Mucosa of stomach (tissue), 1 donor: ENCODE data around the gene GUCY2D.

Experiments used
- H3K27me3 ChIP-seq: one replicate; pipeline ENCODE4 v1.7.0; 2013; ENCODE audit warnings: mild to moderate bottlenecking, low read length; ENCODE audit not compliant: control insufficient read depth, insufficient read depth
- H3K36me3 ChIP-seq: one replicate; pipeline ENCODE4 v1.7.0; 2013; ENCODE audit warnings: low read length; ENCODE audit not compliant: control insufficient read depth, insufficient read depth
- H3K4me1 ChIP-seq: one replicate; pipeline ENCODE4 v1.7.0; 2013; ENCODE audit warnings: mild to moderate bottlenecking, low read length; ENCODE audit not compliant: control insufficient read depth, insufficient read depth
- H3K4me3 ChIP-seq: one replicate; pipeline ENCODE4 v1.7.0; 2013; ENCODE audit warnings: low read length
- H3K9ac ChIP-seq: one replicate; pipeline ENCODE4 v1.7.0; 2013; ENCODE audit warnings: mild to moderate bottlenecking, low read length, moderate library complexity
- H3K9me3 ChIP-seq: one replicate; pipeline ENCODE4 v1.7.0; 2013; ENCODE audit warnings: mild to moderate bottlenecking, low read length, moderate library complexity; ENCODE audit not compliant: control insufficient read depth
- donor health status: Pancreatic carcinoma.

The GUCY2D gene

DNA sequence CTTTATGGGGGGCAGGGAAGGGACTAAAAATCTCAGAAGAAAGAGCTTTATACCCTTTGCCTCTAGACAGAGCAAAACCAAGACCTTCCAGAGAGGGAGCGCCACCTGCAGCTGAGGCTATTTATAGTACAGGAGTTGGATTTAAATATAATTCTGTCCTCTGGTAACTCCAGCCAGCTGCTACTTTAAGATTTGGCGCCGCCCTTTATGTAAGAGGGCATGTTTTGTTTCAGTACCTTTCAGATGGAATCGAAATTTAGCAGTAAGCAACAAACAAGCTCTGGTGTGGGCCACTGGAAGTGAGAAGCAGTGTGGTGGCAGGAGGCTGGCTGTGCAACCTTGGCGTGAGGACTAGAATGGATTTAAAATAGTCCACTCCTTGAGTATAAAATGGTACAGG, 5.2 kb upstream of the GUCY2D start:
- no peaks in the 10 kb centered on the region for H3K9me3 ChIP-seq
- H3K36me3 ChIP-seq: no peaks in the 10 kb centered on the region
- no peak overlapping the region for H3K9ac ChIP-seq
- peaks cover 10% of the 10 kb centered on the region for H3K4me1 ChIP-seq
- H3K27me3 ChIP-seq: peaks cover 27% of the 10 kb centered on the region
- H3K4me3 ChIP-seq: no peak overlapping the region

DNA sequence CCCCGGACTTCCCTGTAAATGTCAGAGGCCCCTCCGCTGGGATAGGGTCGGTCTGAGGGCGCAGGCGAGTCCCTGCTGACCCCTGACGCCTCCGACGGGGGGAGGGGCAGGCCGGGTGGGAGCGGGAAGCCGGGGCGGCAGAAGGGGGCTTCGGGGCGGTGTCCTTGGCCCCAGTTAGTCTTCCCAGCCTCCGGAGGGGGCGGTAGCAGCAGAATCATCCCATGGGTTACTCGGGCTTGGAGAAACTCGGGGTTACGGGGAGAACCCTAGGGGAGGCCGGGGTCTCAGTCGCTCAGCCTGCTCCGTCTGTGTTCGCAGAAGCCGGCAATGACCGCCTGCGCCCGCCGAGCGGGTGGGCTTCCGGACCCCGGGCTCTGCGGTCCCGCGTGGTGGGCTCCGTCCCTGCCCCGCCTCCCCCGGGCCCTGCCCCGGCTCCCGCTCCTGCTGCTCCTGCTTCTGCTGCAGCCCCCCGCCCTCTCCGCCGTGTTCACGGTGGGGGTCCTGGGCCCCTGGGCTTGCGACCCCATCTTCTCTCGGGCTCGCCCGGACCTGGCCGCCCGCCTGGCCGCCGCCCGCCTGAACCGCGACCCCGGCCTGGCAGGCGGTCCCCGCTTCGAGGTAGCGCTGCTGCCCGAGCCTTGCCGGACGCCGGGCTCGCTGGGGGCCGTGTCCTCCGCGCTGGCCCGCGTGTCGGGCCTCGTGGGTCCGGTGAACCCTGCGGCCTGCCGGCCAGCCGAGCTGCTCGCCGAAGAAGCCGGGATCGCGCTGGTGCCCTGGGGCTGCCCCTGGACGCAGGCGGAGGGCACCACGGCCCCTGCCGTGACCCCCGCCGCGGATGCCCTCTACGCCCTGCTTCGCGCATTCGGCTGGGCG, 542 bp downstream of the GUCY2D start:
- peaks cover 71% of the 10 kb centered on the region for H3K27me3 ChIP-seq
- no peaks in the 10 kb centered on the region for H3K36me3 ChIP-seq
- peaks cover 14% of the 10 kb centered on the region for H3K4me1 ChIP-seq
- H3K4me3 ChIP-seq: no peak overlapping the region
- H3K9me3 ChIP-seq: no peaks in the 10 kb centered on the region
- no peak overlapping the region for H3K9ac ChIP-seq

DNA sequence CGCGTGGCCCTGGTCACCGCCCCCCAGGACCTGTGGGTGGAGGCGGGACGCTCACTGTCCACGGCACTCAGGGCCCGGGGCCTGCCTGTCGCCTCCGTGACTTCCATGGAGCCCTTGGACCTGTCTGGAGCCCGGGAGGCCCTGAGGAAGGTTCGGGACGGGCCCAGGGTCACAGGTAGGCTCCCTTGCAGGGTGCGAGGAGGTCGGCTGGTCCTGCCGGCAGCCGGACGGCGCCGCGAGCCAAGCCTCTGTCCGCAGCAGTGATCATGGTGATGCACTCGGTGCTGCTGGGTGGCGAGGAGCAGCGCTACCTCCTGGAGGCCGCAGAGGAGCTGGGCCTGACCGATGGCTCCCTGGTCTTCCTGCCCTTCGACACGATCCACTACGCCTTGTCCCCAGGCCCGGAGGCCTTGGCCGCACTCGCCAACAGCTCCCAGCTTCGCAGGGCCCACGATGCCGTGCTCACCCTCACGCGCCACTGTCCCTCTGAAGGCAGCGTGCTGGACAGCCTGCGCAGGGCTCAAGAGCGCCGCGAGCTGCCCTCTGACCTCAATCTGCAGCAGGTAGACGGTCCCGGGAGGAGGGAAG, 1.3 kb downstream of the GUCY2D start:
- H3K9ac ChIP-seq: no peak overlapping the region
- H3K4me1 ChIP-seq: peaks cover 14% of the 10 kb centered on the region
- H3K9me3 ChIP-seq: no peaks in the 10 kb centered on the region
- no peak overlapping the region for H3K4me3 ChIP-seq
- H3K27me3 ChIP-seq: peaks cover 67% of the 10 kb centered on the region
- no peaks in the 10 kb centered on the region for H3K36me3 ChIP-seq

GRCh38 chr17:8004899-8005298, 2.5 kb downstream of the GUCY2D start:
- Histone ChIP-seq H3K4me3 (no peak overlapping the region), H3K27me3 (peaks cover 65% of the 10 kb centered on the region), H3K4me1 (peaks cover 14% of the 10 kb centered on the region), H3K9me3 (no peaks in the 10 kb centered on the region), H3K36me3 (no peaks in the 10 kb centered on the region), H3K9ac (no peak overlapping the region)

- H3K9me3 ChIP-seq: no peaks in the 10 kb centered on the region
- no peak overlapping the region for H3K4me3 ChIP-seq
- no peak overlapping the region for H3K9ac ChIP-seq
- H3K4me1 ChIP-seq: peaks cover 14% of the 10 kb centered on the region
- H3K27me3 ChIP-seq: peaks cover 63% of the 10 kb centered on the region
- no peaks in the 10 kb centered on the region for H3K36me3 ChIP-seq
Measured at GRCh38 chr17:8005357-8005756, 2.9 kb downstream of the GUCY2D start.

GRCh38 chr17:8005967-8006730, 3.7 kb downstream of the GUCY2D start:
- H3K36me3 ChIP-seq: no peaks in the 10 kb centered on the region
- peaks cover 55% of the 10 kb centered on the region for H3K27me3 ChIP-seq
- H3K4me3 ChIP-seq: no peak overlapping the region
- peaks cover 14% of the 10 kb centered on the region for H3K4me1 ChIP-seq
- no peaks in the 10 kb centered on the region for H3K9me3 ChIP-seq
- H3K9ac ChIP-seq: no peak overlapping the region

- Histone ChIP-seq H3K4me1 (peaks cover 14% of the 10 kb centered on the region), H3K36me3 (no peaks in the 10 kb centered on the region), H3K27me3 (peaks cover 49% of the 10 kb centered on the region), H3K9ac (no peak overlapping the region), H3K9me3 (no peaks in the 10 kb centered on the region), H3K4me3 (no peak overlapping the region)
Measured at GRCh38 chr17:8006836-8007680, 4.6 kb downstream of the GUCY2D start.

DNA sequence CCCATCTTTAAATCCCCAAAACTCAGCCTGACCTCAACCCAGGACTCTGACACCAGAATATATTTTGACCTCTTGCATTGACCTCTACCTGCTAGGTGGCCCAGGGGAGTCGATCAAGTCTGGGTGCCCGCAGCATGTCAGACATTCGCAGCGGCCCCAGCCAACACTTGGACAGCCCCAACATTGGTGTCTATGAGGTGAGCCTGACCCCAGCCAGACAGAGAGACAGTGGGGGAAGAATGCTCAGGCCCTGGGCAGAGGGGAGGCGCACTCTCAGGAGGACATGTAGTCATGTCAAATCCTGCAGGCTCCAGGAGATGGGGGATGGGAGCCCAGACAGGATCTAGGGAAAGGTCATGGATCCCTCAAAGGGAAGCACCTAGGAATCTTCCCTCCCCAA, 5.4 kb downstream of the GUCY2D start:
- Histone ChIP-seq H3K4me1 (peaks cover 6% of the 10 kb centered on the region), H3K27me3 (peaks cover 41% of the 10 kb centered on the region), H3K4me3 (no peak overlapping the region), H3K9me3 (no peaks in the 10 kb centered on the region), H3K36me3 (no peaks in the 10 kb centered on the region), H3K9ac (no peak overlapping the region)

DNA sequence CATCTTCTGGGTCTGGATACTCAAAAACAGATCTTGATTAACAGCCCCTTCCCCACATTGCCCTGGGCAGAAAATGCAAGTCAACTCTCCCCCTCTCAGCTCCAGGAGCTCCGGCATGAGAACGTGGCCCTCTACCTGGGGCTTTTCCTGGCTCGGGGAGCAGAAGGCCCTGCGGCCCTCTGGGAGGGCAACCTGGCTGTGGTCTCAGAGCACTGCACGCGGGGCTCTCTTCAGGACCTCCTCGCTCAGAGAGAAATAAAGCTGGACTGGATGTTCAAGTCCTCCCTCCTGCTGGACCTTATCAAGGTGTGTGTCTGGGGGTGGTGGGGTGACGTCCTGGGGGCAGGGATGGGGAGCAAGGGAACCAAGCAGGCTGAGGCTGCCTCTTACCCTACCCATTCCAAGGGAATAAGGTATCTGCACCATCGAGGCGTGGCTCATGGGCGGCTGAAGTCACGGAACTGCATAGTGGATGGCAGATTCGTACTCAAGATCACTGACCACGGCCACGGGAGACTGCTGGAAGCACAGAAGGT, 9.7 kb downstream of the GUCY2D start:
- Histone ChIP-seq H3K4me3 (no peak overlapping the region), H3K9ac (no peak overlapping the region), H3K9me3 (no peaks in the 10 kb centered on the region), H3K36me3 (no peaks in the 10 kb centered on the region), H3K4me1 (peaks cover 16% of the 10 kb centered on the region), H3K27me3 (peaks cover 35% of the 10 kb centered on the region)

DNA sequence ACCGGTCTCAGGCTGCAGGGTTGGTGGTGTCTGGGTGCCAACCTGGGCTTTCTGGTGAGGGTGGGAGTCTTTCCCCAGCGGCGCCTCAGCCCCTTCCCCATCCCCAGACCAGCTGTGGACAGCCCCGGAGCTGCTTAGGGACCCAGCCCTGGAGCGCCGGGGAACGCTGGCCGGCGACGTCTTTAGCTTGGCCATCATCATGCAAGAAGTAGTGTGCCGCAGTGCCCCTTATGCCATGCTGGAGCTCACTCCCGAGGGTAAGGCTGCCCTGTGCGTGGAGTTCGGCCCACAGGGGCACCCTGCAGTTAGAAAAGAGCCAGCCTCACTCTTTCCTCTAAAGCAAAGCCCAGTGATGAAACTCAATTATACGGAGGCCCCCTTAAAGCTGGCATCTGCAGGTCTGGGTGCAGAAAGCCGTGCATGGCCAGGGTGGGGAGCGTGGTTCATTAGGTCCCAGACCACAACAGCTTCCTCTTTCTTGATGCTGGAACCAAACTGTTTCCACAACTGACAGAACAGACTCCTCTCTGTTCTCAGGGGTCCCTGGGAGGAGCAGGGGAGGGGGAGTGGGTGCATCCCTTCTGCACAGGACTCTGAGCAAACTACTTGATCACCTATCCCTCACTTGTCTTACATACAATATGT, 10.7 kb downstream of the GUCY2D start:
- Histone ChIP-seq H3K4me3 (no peak overlapping the region), H3K9ac (no peak overlapping the region), H3K4me1 (peaks cover 20% of the 10 kb centered on the region), H3K36me3 (no peaks in the 10 kb centered on the region), H3K9me3 (no peaks in the 10 kb centered on the region), H3K27me3 (peaks cover 36% of the 10 kb centered on the region)
